Measurements from ENCODE around the gene RENBP.

The RENBP gene

GRCh38 chrX:153911798-153912197 lies 32.6 kb downstream of the RENBP start:
- DNase-seq: no peak

- DNase-seq: no peak
These were observed 34.0 kb downstream of the RENBP start for GRCh38 chrX:153910446-153910845.

GRCh38 chrX:153909980-153910360 lies 34.5 kb downstream of the RENBP start:
- no peak for DNase-seq

GRCh38 chrX:153909024-153909979 lies 35.1 kb downstream of the RENBP start:
- DNase-seq: no peak

- no peak for DNase-seq
These were observed 36.1 kb downstream of the RENBP start for GRCh38 chrX:153908219-153908860.

- DNase-seq: no peak
These were observed 37.0 kb downstream of the RENBP start for GRCh38 chrX:153907456-153907855.

- no peak for DNase-seq
These were observed 38.1 kb downstream of the RENBP start for GRCh38 chrX:153906126-153906917.

- no peak for DNase-seq
These were observed 38.9 kb downstream of the RENBP start for GRCh38 chrX:153905481-153906095.

GRCh38 chrX:153903991-153904957 lies 40.2 kb downstream of the RENBP start, which contains the start of gene AVPR2:
Gene AVPR2 (plus strand): TSS chrX:153904673. CDS start chrX:153905146, 473 bp downstream.
- DNase-seq: no peak

GRCh38 chrX:153903238-153903980 lies 41.0 kb downstream of the RENBP start:
- no peak for DNase-seq

- DNase-seq: peak; percentile 61
These were observed 42.1 kb downstream of the RENBP start for GRCh38 chrX:153902385-153902784.

GRCh38 chrX:153901753-153902140 lies 42.7 kb downstream of the RENBP start:
- no peak for DNase-seq

- peak; percentile 68 for DNase-seq
These were observed 43.4 kb downstream of the RENBP start for GRCh38 chrX:153900831-153901752.

GRCh38 chrX:153897899-153898298 lies 46.5 kb downstream of the RENBP start:
- DNase-seq: no peak

GRCh38 chrX:153889123-153889522 lies 55.3 kb downstream of the RENBP start:
- no peak for DNase-seq

- DNase-seq: no peak
These were observed 56.1 kb downstream of the RENBP start for GRCh38 chrX:153888344-153888743.

- no peak for DNase-seq
These were observed 57.1 kb downstream of the RENBP start for GRCh38 chrX:153887385-153887784.

- peak; percentile 60 for DNase-seq
These were observed 57.5 kb downstream of the RENBP start for GRCh38 chrX:153886915-153887314.

Measured in T1000 (cell line).